H9 (cell line): ENCODE measurements around the gene DUSP11. TPM values are rescaled to one million over a fixed set of nuclear protein-coding genes. Genes with fewer than 3 reads are reported as not detected.

Experiments
- DNase-seq: peaks from one replicate; pipeline ENCODE4 v3.0.0-alpha.2; 2017
- H2AFZ ChIP-seq: one replicate; pipeline ENCODE4 v1.6.1; 2013; ENCODE audit warnings: mild to moderate bottlenecking, low read length, control low read depth, moderate library complexity
- H2AK5ac ChIP-seq: 2 replicates; pipeline ENCODE4 v1.6.1; 2013; ENCODE audit warnings: low read length, control low read depth, mixed read lengths; ENCODE audit not compliant: insufficient read length
- H2BK120ac ChIP-seq: one replicate; pipeline ENCODE4 v1.6.1; 2013; ENCODE audit warnings: low read depth, mild to moderate bottlenecking, low read length, control low read depth, inconsistent platforms; ENCODE audit not compliant: poor library complexity, severe bottlenecking
- H2BK12ac ChIP-seq: 2 replicates; pipeline ENCODE4 v1.6.1; 2013; ENCODE audit warnings: low read length, control low read depth, mixed read lengths, low read depth; ENCODE audit not compliant: insufficient read length
- H2BK15ac ChIP-seq: 2 replicates; pipeline ENCODE4 v1.6.1; 2013; ENCODE audit warnings: low read depth, low read length, control low read depth
- H2BK20ac ChIP-seq: one replicate; pipeline ENCODE4 v1.6.1; 2013; ENCODE audit warnings: low read depth, mild to moderate bottlenecking, low read length, control low read depth, inconsistent platforms; ENCODE audit not compliant: poor library complexity, severe bottlenecking
- H2BK5ac ChIP-seq: 2 replicates; pipeline ENCODE4 v1.6.1; 2013; ENCODE audit warnings: low read length, control low read depth, mixed read lengths; ENCODE audit not compliant: insufficient read length
- H3K14ac ChIP-seq: 2 replicates; pipeline ENCODE4 v1.6.1; 2013; ENCODE audit warnings: low read length, control low read depth; ENCODE audit not compliant: insufficient read depth
- H3K18ac ChIP-seq: 2 replicates; pipeline ENCODE4 v1.6.1; 2013; ENCODE audit warnings: low read depth, mild to moderate bottlenecking, mixed read lengths, low read length, control low read depth; ENCODE audit not compliant: insufficient read length
- H3K23ac ChIP-seq: 2 replicates; pipeline ENCODE4 v1.6.1; 2013; ENCODE audit warnings: low read length, control low read depth, mixed read lengths, low read depth; ENCODE audit not compliant: insufficient read length
- H3K23me2 ChIP-seq: 2 replicates; pipeline ENCODE4 v1.6.1; 2013; ENCODE audit warnings: low read depth, mild to moderate bottlenecking, mixed read lengths, low read length, control low read depth; ENCODE audit not compliant: insufficient read length, poor library complexity, severe bottlenecking
- H3K27ac ChIP-seq: 2 replicates; pipeline ENCODE4 v1.5.1; 2013; ENCODE audit warnings: low read length, control low read depth, mixed read lengths, low read depth; ENCODE audit not compliant: insufficient read length
- H3K27me3 ChIP-seq: 2 replicates; pipeline ENCODE4 v1.6.1; 2013; ENCODE audit warnings: low read length, control low read depth, inconsistent platforms; ENCODE audit not compliant: insufficient read depth
- H3K4ac ChIP-seq: 2 replicates; pipeline ENCODE4 v1.6.1; 2013; ENCODE audit warnings: low read depth, mild to moderate bottlenecking, control low read depth, inconsistent platforms, low read length, moderate library complexity
- H3K4me1 ChIP-seq: 2 replicates; pipeline ENCODE4 v1.6.1; 2013; ENCODE audit warnings: low read length, control low read depth, inconsistent platforms; ENCODE audit not compliant: insufficient read depth
- H3K4me2 ChIP-seq: 2 replicates; pipeline ENCODE4 v1.6.1; 2013; ENCODE audit warnings: low read length, control low read depth, mixed read lengths; ENCODE audit not compliant: insufficient read length, insufficient read depth
- H3K56ac ChIP-seq: 2 replicates; pipeline ENCODE4 v1.6.1; 2013; ENCODE audit warnings: low read depth, mild to moderate bottlenecking, mixed read lengths, low read length, control low read depth; ENCODE audit not compliant: insufficient read length
- H3K79me1 ChIP-seq: 2 replicates; pipeline ENCODE4 v1.6.1; 2013; ENCODE audit warnings: low read depth, mild to moderate bottlenecking, moderate library complexity, low read length, control low read depth, inconsistent platforms; ENCODE audit not compliant: insufficient read depth, poor library complexity, severe bottlenecking
- H3K79me2 ChIP-seq: 2 replicates; pipeline ENCODE4 v1.6.1; 2013; ENCODE audit warnings: low read length, control low read depth, inconsistent platforms; ENCODE audit not compliant: insufficient read depth
- H3K9ac ChIP-seq: 2 replicates; pipeline ENCODE4 v1.6.1; 2013; ENCODE audit warnings: low read length, control low read depth, mixed read lengths; ENCODE audit not compliant: insufficient read length; ENCODE audit errors: extremely low read depth
- H3K9me3 ChIP-seq: one replicate; pipeline ENCODE4 v1.6.1; 2013; ENCODE audit warnings: low read depth, low read length, inconsistent platforms; ENCODE audit not compliant: control insufficient read depth
- H3T11ph ChIP-seq: one replicate; pipeline ENCODE4 v1.6.1; 2013; ENCODE audit warnings: mild to moderate bottlenecking, low read length, control low read depth, inconsistent platforms
- H4K20me1 ChIP-seq: one replicate; pipeline ENCODE4 v1.6.1; 2013; ENCODE audit not compliant: control insufficient read depth, insufficient read length, insufficient read depth
- H4K5ac ChIP-seq: 2 replicates; pipeline ENCODE4 v1.6.1; 2013; ENCODE audit warnings: low read depth, mild to moderate bottlenecking, mixed read lengths, low read length, control low read depth; ENCODE audit not compliant: insufficient read length
- H4K8ac ChIP-seq: replicated peaks from 2 replicates; pipeline ENCODE4 v1.6.1; 2013; ENCODE audit warnings: low read length, control low read depth, mixed read lengths, low read depth; ENCODE audit not compliant: insufficient read length
- H4K91ac ChIP-seq: 2 replicates; pipeline ENCODE4 v1.6.1; 2013; ENCODE audit warnings: low read depth, mild to moderate bottlenecking, moderate library complexity, mixed read lengths, low read length, control low read depth; ENCODE audit not compliant: insufficient read length
- H3K27ac Mint-ChIP-seq, 3 experiments: 2 replicates in 2 of 3; 3 replicates in 1 of 3; pipeline ENCODE4 v1.8.0; 2020 to 2021; ENCODE audit warnings: mixed read lengths in 3 of 3, mild to moderate bottlenecking in 1 of 3, moderate library complexity in 1 of 3
- H3K27me3 Mint-ChIP-seq: 2 replicates; pipeline ENCODE4 v1.8.0; 2021; ENCODE audit warnings: low read depth, mild to moderate bottlenecking, moderate library complexity, mixed read lengths
- H3K36me3 Mint-ChIP-seq, 3 experiments: 2 replicates in 2 of 3; 3 replicates in 1 of 3; pipeline ENCODE4 v1.8.0; 2020 to 2021; ENCODE audit warnings: low read depth in 3 of 3, mixed read lengths in 3 of 3; ENCODE audit not compliant: insufficient read depth in 1 of 3
- H3K4me1 Mint-ChIP-seq, 2 experiments: 2 replicates each; pipeline ENCODE4 v1.8.0; 2020; ENCODE audit warnings: mixed read lengths in 2 of 2
- H3K4me3 Mint-ChIP-seq, 2 experiments: 2 replicates in 1 of 2; 3 replicates in 1 of 2; pipeline ENCODE4 v1.8.0; 2020 to 2021; ENCODE audit warnings: mild to moderate bottlenecking in 2 of 2, mixed read lengths in 2 of 2, moderate library complexity in 1 of 2
- H3K9me3 Mint-ChIP-seq, 2 experiments: 2 replicates in 1 of 2; 3 replicates in 1 of 2; pipeline ENCODE4 v1.8.0; 2020; ENCODE audit warnings: mild to moderate bottlenecking in 2 of 2, mixed read lengths in 2 of 2, moderate library complexity in 1 of 2
- WGBS: extraction: QIAGEN DNeasy Blood & Tissue Kit; methylation state at CpG from one replicate; pipeline ENCODE4 v1.1.7; 2013; ENCODE audit warnings: missing lambda C conversion rate, low lambda C conversion rate, mixed read lengths; ENCODE audit not compliant: insufficient read length; ENCODE audit errors: extremely low coverage; 5-methylcytosine and 5-hydroxymethylcytosine counted together
- total RNA-seq: library from RNA; stranded (reverse); gene quantifications from 2 replicates; pipeline ENCODE4 v1.2.1, GENCODE V29; 2021
- TF ChIP-seq, protein P1 (sequence below): fragments of 200-600 bp; sonication (generic); conservative IDR thresholded peaks from 3 replicates; pipeline ENCODE4 v1.8.0; 2021; ENCODE audit warnings: antibody characterized with exemption, mild to moderate bottlenecking

DUSP11 gene
- total RNA-seq, 1 experiment from 2014 or later: 21.4 TPM

- no peak overlapping the region for H2AK5ac ChIP-seq
- no peak overlapping the region for H2BK12ac ChIP-seq
- no peaks in the 10 kb centered on the region for H3K79me1 ChIP-seq
- H2BK120ac ChIP-seq: no peak overlapping the region
- no peak overlapping the region for H2BK5ac ChIP-seq
- no CpG with 5 or more reads among the region's 3 CpGs for WGBS
- Mint-ChIP-seq H3K36me3 (peaks cover 7 to 19% (median 14%) of the 10 kb centered on the region in 3 experiments; a peak in 6 of 7 replicates), H3K4me3 (no peak overlapping the region), H3K4me1 (peaks cover 6 to 7% of the 10 kb centered on the region in 2 experiments; a peak in 3 of 4 replicates), H3K27me3 (peaks cover 12% of the 10 kb centered on the region), H3K9me3 (no peaks in the 10 kb centered on the region), H3K27ac (no peak overlapping the region)
- no peak overlapping the region for H3K14ac ChIP-seq
- no peak overlapping the region for H3K23ac ChIP-seq
- H2BK15ac ChIP-seq: no peak overlapping the region
- H3K9me3 ChIP-seq: no peaks in the 10 kb centered on the region
- H2AFZ ChIP-seq: no peak overlapping the region
- H3K18ac ChIP-seq: no peak overlapping the region
- H3K23me2 ChIP-seq: no peaks in the 10 kb centered on the region
- no peak overlapping the region for H3K9ac ChIP-seq
- no peaks in the 10 kb centered on the region for H3K79me2 ChIP-seq
- no peaks in the 10 kb centered on the region for H3K27me3 ChIP-seq
- no peak overlapping the region for H2BK20ac ChIP-seq
- H4K20me1 ChIP-seq: no peaks in the 10 kb centered on the region
- no peak overlapping the region for H4K5ac ChIP-seq
- no peak overlapping the region for H4K91ac ChIP-seq
- DNase-seq: no peak
- H3K4ac ChIP-seq: no peak overlapping the region
- no peaks in the 10 kb centered on the region for H3K4me1 ChIP-seq
- H3K4me2 ChIP-seq: no peak overlapping the region
- H3T11ph ChIP-seq: no peak overlapping the region
- no peak overlapping the region for H3K27ac ChIP-seq
- no peak overlapping the region for H3K56ac ChIP-seq
- TF ChIP-seq, protein P1, sequence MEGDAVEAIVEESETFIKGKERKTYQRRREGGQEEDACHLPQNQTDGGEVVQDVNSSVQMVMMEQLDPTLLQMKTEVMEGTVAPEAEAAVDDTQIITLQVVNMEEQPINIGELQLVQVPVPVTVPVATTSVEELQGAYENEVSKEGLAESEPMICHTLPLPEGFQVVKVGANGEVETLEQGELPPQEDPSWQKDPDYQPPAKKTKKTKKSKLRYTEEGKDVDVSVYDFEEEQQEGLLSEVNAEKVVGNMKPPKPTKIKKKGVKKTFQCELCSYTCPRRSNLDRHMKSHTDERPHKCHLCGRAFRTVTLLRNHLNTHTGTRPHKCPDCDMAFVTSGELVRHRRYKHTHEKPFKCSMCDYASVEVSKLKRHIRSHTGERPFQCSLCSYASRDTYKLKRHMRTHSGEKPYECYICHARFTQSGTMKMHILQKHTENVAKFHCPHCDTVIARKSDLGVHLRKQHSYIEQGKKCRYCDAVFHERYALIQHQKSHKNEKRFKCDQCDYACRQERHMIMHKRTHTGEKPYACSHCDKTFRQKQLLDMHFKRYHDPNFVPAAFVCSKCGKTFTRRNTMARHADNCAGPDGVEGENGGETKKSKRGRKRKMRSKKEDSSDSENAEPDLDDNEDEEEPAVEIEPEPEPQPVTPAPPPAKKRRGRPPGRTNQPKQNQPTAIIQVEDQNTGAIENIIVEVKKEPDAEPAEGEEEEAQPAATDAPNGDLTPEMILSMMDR: no peak
- no peak overlapping the region for H4K8ac ChIP-seq
Measured at GRCh38 chr2:73746877-73747208, 33.1 kb downstream of the DUSP11 start.
